HG02571 (cell line): Measurements from ENCODE around the gene SPSB4.
"Not testable (repeated sequence)": the region's sequence is repeated elsewhere in the genome, so short reads cannot be mapped to it uniquely, and the experiment has no call there.

Experiments used
- ATAC-seq: cut with Tn5 transposase; IDR thresholded peaks from one replicate; pipeline ENCODE4 v1.9.1; 2021; ENCODE audit warnings: mild to moderate bottlenecking, moderate library complexity; ENCODE audit not compliant: unreplicated experiment

Gene SPSB4

GRCh38 chr3:141093971-141094684 is 43.0 kb downstream of the SPSB4 start:
- no peak for ATAC-seq

DNA sequence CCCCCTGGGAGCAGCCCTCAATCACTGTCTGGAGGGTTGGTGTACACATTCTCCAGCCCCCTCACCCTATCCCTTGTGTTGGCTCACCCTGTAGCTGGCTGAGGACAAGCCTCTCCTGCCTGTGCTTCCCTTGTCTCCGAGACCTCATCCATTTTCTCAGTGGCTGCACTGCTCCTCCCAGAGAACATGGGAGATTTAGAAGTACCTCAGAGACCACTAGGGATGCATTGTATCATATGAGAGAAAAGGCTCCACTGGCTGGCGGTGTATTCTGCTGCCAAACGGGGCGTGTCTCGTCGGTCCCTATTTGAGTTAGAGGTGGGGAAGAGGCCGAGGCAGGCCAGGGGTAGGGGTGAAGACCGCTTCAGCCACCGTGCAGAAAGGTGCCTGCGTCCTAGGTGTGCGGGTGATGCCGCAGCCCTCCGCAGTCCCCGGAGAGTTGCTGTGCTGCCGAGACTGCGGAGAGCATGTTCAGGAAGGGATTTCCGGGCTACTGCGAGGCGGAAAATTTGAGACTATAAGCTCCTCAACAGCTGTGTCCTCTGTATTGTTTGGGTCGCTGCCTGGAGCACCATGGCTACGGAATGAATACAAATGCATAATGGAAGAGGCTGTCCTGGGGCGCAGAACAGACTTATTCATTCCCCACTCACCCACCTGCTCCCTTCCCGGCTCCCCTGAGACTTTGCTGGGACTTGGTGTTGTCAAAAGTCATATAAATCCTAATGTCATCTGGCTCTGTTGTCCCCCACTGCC is 43.8 kb downstream of the SPSB4 start:
- ATAC-seq = no peak

DNA sequence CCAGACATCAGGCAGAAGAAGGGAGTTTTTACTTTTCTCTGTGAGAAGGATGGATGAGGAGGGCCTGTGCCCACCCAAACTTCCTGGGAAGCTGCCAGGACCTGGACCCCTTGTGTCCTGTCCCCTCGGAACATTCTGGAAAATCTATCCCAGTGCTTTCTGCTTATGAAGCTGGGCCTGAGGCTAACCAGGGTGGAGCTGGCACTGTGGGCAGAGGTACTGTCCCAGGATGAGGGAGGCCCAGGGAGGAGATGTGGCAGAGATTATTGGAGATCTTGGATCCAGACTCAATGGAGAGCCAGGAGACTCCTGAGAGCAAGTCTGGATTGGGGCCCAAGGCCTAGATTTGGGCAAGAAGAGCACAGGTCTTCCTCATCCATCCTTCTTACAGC is 44.4 kb downstream of the SPSB4 start:
- ATAC-seq = no peak

DNA sequence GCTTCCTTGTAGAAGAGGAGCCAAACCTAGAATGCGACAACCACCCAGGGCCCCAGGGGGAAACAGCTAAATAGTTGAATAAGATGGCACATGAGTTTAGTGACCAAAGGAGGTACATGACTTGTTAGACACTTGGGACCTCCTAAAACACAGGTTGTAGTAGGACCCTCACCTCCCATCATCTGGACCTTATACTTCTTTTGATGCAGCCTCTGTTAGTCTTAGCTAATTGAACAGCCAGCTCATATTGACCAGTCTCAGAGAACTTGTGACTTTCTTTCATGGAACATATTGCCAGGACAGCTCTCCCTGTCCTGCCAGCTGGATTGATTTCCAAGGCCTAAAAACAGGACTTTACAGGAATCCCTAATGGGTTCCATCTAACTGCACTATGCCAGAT is 45.0 kb downstream of the SPSB4 start:
- ATAC-seq = no peak

DNA sequence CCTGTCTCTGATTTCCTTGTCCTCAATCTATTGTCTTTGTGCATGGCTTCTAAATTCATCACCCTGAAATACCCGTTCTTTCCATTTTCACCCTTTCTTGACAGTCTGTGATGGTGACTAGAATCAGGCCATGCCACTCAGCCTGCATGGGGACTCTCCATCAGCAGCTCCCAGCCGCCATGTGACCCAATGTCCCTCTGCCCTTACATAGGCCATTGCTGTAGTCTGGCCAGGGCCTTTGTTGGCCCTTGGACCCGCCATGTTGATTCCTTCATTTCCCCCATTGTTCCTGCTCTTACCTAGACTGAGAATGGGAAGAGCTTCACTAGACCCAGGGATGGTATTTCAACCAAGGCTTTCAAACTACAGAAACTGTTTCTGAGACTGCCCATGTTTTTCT is 45.8 kb downstream of the SPSB4 start:
- ATAC-seq = no peak

- ATAC-seq = no peak
These were observed 49.0 kb downstream of the SPSB4 start for GRCh38 chr3:141100112-141100511.

GRCh38 chr3:141100531-141101320 is 49.6 kb downstream of the SPSB4 start:
- ATAC-seq = no peak

GRCh38 chr3:141102372-141102771 is 51.2 kb downstream of the SPSB4 start:
- ATAC-seq = no peak

- no peak for ATAC-seq
These were observed 51.9 kb downstream of the SPSB4 start for GRCh38 chr3:141103067-141103466.

GRCh38 chr3:141103503-141103902 is 52.4 kb downstream of the SPSB4 start:
- ATAC-seq = no peak

GRCh38 chr3:141104151-141104821 is 53.1 kb downstream of the SPSB4 start:
- no peak for ATAC-seq

- no peak for ATAC-seq
These were observed 54.9 kb downstream of the SPSB4 start for GRCh38 chr3:141105828-141106628.

DNA sequence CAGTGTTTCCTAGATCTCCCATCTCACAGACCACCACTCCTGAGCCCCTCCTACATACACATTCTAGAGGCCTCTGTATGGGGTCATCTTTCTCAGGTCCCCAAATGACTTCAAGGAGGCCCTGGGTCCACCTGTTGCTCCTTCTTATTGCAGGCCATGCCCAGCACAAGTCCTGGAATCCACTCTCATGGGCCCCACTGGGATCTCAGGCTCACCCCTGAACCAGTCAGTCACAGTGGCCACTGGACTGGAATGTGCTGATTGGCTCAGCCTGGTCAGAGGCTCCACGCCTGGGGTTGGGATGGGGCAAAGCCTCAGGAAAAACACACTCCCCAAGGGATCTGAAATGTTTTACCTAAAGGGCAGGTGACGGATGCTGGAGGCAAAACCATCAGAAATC is 55.7 kb downstream of the SPSB4 start:
- ATAC-seq = no peak

- no peak for ATAC-seq
These were observed 56.9 kb downstream of the SPSB4 start for GRCh38 chr3:141108039-141108438.

- ATAC-seq = no peak
These were observed 58.6 kb downstream of the SPSB4 start for GRCh38 chr3:141109751-141110150.

DNA sequence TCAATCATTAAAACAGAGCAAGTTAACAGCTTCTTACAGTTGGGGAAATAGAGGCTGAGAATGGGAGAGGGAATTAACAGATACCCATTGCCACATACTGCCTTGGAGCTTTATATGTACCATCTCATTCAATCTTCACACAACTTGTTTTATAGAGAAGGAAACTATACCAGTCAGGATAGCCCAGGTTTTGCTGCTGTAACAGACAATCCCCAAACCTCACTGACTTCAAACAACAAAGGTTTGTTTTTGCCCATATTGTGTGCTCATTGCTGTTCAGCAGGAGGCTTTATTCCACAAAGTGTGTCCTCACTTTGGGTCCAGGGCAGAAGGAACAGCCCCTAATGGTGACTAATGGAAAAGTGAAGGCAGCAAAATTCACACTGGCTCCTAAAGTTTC is 59.2 kb downstream of the SPSB4 start:
- no peak for ATAC-seq

- no peak for ATAC-seq
These were observed 60.4 kb downstream of the SPSB4 start for GRCh38 chr3:141111364-141112155.

- no peak for ATAC-seq
These were observed 61.6 kb downstream of the SPSB4 start for GRCh38 chr3:141112686-141113297.

DNA sequence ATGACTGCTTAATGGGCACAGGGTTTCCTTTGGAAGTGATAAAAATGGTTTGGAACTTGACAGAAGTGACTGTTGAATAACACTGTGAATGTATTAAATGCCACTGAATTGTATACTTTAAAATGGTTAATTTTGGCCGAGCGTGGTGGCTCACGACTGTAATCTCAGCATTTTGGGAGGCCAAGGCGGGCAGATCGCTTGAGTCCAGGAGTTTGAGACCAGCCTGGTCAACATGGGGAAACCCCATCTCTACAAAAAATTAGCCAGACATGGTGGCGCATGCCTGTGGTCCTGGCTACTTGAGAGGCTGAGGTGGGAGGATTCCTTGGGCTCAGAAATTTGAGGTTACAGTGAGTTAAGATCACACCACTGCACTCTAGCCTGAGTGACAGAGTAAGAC is 62.5 kb downstream of the SPSB4 start:
- not testable (repeated sequence) for ATAC-seq
